Lower leg skin (tissue), 3 donors: ENCODE data around the gene ARNT2.

Source experiments
- POLR2A ChIP-seq, 2 donors: fragments of 450-650 bp; IDR thresholded peaks; one replicate each; pipeline ENCODE4 v1.6.1; 2016 to 2017; ENCODE audit warnings: antibody characterized with exemption in 2 of 2, mild to moderate bottlenecking in 1 of 2, moderate library complexity in 1 of 2
- TF ChIP-seq, protein P1 (sequence below), 3 donors: fragments of 450-650 bp; IDR thresholded peaks; one replicate each; pipeline ENCODE4 v1.5.1; 2016; ENCODE audit warnings: antibody characterized with exemption in 3 of 3, mild to moderate bottlenecking in 3 of 3, moderate library complexity in 2 of 3

- TF ChIP-seq, protein P1, sequence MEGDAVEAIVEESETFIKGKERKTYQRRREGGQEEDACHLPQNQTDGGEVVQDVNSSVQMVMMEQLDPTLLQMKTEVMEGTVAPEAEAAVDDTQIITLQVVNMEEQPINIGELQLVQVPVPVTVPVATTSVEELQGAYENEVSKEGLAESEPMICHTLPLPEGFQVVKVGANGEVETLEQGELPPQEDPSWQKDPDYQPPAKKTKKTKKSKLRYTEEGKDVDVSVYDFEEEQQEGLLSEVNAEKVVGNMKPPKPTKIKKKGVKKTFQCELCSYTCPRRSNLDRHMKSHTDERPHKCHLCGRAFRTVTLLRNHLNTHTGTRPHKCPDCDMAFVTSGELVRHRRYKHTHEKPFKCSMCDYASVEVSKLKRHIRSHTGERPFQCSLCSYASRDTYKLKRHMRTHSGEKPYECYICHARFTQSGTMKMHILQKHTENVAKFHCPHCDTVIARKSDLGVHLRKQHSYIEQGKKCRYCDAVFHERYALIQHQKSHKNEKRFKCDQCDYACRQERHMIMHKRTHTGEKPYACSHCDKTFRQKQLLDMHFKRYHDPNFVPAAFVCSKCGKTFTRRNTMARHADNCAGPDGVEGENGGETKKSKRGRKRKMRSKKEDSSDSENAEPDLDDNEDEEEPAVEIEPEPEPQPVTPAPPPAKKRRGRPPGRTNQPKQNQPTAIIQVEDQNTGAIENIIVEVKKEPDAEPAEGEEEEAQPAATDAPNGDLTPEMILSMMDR (IDR thresholded peaks at IDR 0.05): no peak
- no peak for TF ChIP-seq POLR2A (IDR thresholded peaks at IDR 0.05)
Measured at GRCh38 chr15:80549654-80550053, 145.5 kb downstream of the ARNT2 start.
